K562 (cell line): Measurements from ENCODE around the gene HS3ST3A1.

Source experiments
- POLR2A ChIP-seq: fragments of 450-650 bp; conservative IDR thresholded peaks from 2 replicates; pipeline ENCODE4 v1.6.1; 2016
- RB1 ChIP-seq: fragments of 450-650 bp; IDR thresholded peaks from 2 replicates; pipeline ENCODE4 v1.6.1; 2017; ENCODE audit warnings: low read depth, mild to moderate bottlenecking
- ZNF274 ChIP-seq: IDR thresholded peaks from 2 replicates; pipeline ENCODE4 v1.6.1; 2011; ENCODE audit warnings: low read depth, mild to moderate bottlenecking, low read length, moderate library complexity, borderline replicate concordance
- TF ChIP-seq, protein P1 (sequence below): fragments of 200-400 bp; formaldehyde crosslinking; IDR thresholded peaks from 2 replicates; pipeline ENCODE4 v1.6.1; 2017; ENCODE audit warnings: mild to moderate bottlenecking, low read depth, low read length, moderate library complexity

GRCh38 chr17:13598353-13599167 is 3.2 kb downstream of the HS3ST3A1 start:
- TF ChIP-seq POLR2A (no peak), RB1 (no peak), ZNF274 (no peak)
- TF ChIP-seq, protein P1, sequence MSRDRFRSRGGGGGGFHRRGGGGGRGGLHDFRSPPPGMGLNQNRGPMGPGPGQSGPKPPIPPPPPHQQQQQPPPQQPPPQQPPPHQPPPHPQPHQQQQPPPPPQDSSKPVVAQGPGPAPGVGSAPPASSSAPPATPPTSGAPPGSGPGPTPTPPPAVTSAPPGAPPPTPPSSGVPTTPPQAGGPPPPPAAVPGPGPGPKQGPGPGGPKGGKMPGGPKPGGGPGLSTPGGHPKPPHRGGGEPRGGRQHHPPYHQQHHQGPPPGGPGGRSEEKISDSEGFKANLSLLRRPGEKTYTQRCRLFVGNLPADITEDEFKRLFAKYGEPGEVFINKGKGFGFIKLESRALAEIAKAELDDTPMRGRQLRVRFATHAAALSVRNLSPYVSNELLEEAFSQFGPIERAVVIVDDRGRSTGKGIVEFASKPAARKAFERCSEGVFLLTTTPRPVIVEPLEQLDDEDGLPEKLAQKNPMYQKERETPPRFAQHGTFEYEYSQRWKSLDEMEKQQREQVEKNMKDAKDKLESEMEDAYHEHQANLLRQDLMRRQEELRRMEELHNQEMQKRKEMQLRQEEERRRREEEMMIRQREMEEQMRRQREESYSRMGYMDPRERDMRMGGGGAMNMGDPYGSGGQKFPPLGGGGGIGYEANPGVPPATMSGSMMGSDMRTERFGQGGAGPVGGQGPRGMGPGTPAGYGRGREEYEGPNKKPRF, result no peak
